Uterus (tissue), 4 donors: ENCODE measurements around the gene MAP1LC3A. TPM values are rescaled to one million over a fixed set of nuclear protein-coding genes. Genes with fewer than 3 reads are reported as not detected.

Experiments used
- DNase-seq, 2 donors: peaks; one replicate each; pipeline ENCODE4 v3.0.0-alpha.2; 2019 to 2020
- H3K27ac ChIP-seq, 2 donors: fragments of 200-600 bp; sonication (generic); 1 replicate in 1 of 2; 2 replicates in 1 of 2; pipeline ENCODE4 v1.5.1; 2016 to 2018
- H3K27me3 ChIP-seq, 2 donors: fragments of 200-600 bp; sonication (generic); one replicate each; pipeline ENCODE4 v1.5.1; 2018 to 2019; ENCODE audit warnings: control low read depth in 1 of 2
- H3K36me3 ChIP-seq, 2 donors: fragments of 200-600 bp; sonication (generic); one replicate each; pipeline ENCODE4 v1.5.1; 2019; ENCODE audit warnings: control low read depth in 1 of 2
- H3K4me1 ChIP-seq, 2 donors: fragments of 200-600 bp; sonication (generic); one replicate each; pipeline ENCODE4 v1.5.1; 2018 to 2019; ENCODE audit warnings: control low read depth in 1 of 2
- H3K4me3 ChIP-seq, 2 donors: fragments of 200-600 bp; sonication (generic); 1 replicate in 1 of 2; 2 replicates in 1 of 2; pipeline ENCODE4 v1.5.1; 2018 to 2019; ENCODE audit warnings: mild to moderate bottlenecking in 1 of 2
- H3K9me3 ChIP-seq, 2 donors: fragments of 200-600 bp; sonication (generic); one replicate each; pipeline ENCODE4 v1.5.1; 2019; ENCODE audit warnings: control low read depth in 1 of 2
- POLR2A ChIP-seq, 2 donors: fragments of 450-650 bp; IDR thresholded peaks; one replicate each; pipeline ENCODE4 v1.6.1; 2016; ENCODE audit warnings: antibody characterized with exemption in 2 of 2, mild to moderate bottlenecking in 1 of 2, moderate library complexity in 1 of 2
- intact Hi-C: fragments of 100-400 bp; cut with DNase I; formaldehyde crosslinking; loops from one replicate; pipeline ENCODE4 v1.15.1; 2023; ENCODE audit warnings: low total_unique reads
- total RNA-seq, 4 donors: library from RNA; depleted of rRNA in 3 of 4; stranded (reverse); fragments of >200 nt in 3 of 4; gene quantifications; one replicate each; pipeline versions ENCODE4 v1.1.0 to v1.2.4, GENCODE V29; 2014 to 2023
- TF ChIP-seq, protein P1 (sequence below), 4 experiments: fragments of 200-600 bp in 2 of 4; fragments of 450-650 bp in 2 of 4; sonication (generic) in 2 of 4; IDR thresholded peaks; one replicate each; pipeline ENCODE4 v1.5.1; 2016 to 2019; ENCODE audit warnings: antibody characterized with exemption in 4 of 4, mild to moderate bottlenecking in 2 of 4, moderate library complexity in 1 of 4
- donor health status: DM: yes; HTN: yes; CAD: no.

The MAP1LC3A gene
- total RNA-seq, 4 donors from 2014 or later, result 6.7 to 57.1 (median 20.0) TPM

DNA sequence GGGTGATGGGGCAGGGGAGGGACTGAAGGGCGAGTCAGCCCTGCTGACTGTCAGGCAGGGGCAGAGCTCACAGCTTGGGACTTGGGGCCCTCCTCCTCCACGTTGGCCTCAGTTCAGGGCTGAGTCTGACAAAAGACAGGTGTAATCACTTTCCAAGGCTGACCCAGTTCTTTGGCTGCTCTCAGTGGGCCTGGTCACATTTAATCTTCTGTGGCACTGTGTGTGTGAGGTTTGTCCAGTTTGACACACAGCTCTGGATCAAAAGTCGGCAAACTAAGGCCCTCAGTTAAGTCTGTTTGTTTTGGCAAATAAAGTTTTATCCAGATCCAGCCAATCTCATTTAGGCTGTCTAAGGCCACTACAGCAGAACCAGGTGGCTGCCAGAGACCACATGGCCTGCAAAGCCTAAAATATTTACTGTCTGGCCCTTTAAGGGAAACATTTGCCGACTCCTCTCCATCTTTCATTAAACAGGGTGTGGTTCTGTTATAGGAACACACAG, 5.1 kb upstream of the MAP1LC3A start:
- Histone ChIP-seq H3K4me3 (no peak overlapping the region), H3K9me3 (no peaks in the 10 kb centered on the region), H3K27ac (no peak overlapping the region), H3K27me3 (no peaks in the 10 kb centered on the region), H3K4me1 (no peaks in the 10 kb centered on the region), H3K36me3 (no peaks in the 10 kb centered on the region)
- TF ChIP-seq, protein P1, sequence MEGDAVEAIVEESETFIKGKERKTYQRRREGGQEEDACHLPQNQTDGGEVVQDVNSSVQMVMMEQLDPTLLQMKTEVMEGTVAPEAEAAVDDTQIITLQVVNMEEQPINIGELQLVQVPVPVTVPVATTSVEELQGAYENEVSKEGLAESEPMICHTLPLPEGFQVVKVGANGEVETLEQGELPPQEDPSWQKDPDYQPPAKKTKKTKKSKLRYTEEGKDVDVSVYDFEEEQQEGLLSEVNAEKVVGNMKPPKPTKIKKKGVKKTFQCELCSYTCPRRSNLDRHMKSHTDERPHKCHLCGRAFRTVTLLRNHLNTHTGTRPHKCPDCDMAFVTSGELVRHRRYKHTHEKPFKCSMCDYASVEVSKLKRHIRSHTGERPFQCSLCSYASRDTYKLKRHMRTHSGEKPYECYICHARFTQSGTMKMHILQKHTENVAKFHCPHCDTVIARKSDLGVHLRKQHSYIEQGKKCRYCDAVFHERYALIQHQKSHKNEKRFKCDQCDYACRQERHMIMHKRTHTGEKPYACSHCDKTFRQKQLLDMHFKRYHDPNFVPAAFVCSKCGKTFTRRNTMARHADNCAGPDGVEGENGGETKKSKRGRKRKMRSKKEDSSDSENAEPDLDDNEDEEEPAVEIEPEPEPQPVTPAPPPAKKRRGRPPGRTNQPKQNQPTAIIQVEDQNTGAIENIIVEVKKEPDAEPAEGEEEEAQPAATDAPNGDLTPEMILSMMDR (IDR thresholded peaks at IDR 0.05), result no peak
- no peak for TF ChIP-seq POLR2A (IDR thresholded peaks at IDR 0.05)
- no peak for DNase-seq
- intact Hi-C loops, result no loop called here

DNA sequence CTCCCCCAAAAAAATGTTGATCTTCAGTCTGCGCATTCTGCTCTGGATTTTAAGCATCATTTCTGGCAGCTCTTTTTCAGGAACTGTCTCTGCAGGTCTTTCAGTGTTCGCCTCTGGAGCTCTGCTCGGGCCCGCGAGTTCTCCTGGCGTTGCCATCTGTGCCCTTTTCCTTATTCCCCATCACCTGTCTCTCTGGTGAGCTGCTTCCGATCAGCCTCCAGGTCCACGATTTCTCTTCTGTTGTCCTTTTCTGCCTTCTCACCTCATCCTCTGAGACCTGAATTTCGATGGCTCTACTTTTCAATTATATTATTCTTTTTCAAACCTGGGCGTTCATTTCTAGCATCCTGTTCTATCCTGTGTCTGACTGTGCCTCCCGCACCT, 590 bp upstream of the MAP1LC3A start:
- Histone ChIP-seq H3K4me3 (peak overlapping the region; percentile 59 to 83), H3K27ac (peak overlapping the region; percentile 92 to 95), H3K36me3 (no peaks in the 10 kb centered on the region), H3K27me3 (no peaks in the 10 kb centered on the region), H3K4me1 (peaks cover 0 to 6% of the 10 kb centered on the region in 2 donors), H3K9me3 (no peaks in the 10 kb centered on the region)
- intact Hi-C loops, result no loop called here
- TF ChIP-seq, protein P1 (IDR thresholded peaks at IDR 0.05), result no peak
- no peak for TF ChIP-seq POLR2A (IDR thresholded peaks at IDR 0.05)
- no peak for DNase-seq

DNA sequence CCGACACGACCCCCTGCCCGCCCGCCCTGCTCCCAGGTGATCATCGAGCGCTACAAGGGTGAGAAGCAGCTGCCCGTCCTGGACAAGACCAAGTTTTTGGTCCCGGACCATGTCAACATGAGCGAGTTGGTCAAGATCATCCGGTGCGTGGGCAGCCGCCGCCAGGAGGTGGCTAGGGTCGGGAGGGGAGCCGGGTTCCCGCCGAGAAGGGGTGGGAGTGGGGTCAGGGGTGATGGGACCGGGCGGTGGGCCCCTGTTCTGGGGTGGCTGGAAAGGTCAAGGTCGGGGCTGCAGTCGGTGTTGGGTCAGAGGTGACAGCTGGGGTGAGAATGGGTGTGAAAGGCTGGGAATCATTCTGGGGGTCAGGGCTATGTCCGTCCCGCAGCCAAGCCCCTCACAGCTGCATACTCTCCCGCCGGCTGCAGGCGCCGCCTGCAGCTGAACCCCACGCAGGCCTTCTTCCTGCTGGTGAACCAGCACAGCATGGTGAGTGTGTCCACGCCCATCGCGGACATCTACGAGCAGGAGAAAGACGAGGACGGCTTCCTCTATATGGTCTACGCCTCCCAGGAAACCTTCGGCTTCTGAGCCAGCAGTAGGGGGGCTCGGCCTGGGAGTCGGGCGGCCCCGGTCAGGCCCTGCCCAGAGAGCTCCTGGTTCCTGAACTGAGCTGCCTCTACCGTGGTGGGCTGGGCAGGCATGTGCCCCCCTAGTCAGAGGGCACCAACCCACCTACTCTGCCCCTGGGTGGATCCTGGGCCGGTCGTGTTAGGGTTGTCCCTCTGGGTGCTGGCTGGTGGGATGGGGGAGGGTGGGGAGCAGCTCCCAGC, 1.0 kb downstream of the MAP1LC3A start:
- no peaks in the 10 kb centered on the region for H3K9me3 ChIP-seq
- TF ChIP-seq POLR2A (IDR thresholded peaks at IDR 0.05), result no peak
- TF ChIP-seq, protein P1 (IDR thresholded peaks at IDR 0.05), result no peak
- H3K36me3 ChIP-seq, result no peaks in the 10 kb centered on the region
- H3K4me3 ChIP-seq, result peak overlapping the region; percentile 59 to 83
- H3K4me1 ChIP-seq, result peaks cover 0 to 6% of the 10 kb centered on the region in 2 donors
- H3K27ac ChIP-seq, result peak overlapping the region; percentile 92 to 95
- H3K27me3 ChIP-seq, result no peaks in the 10 kb centered on the region
- intact Hi-C loops, result no loop called here
- peak; percentile 41 to 45 for DNase-seq

DNA sequence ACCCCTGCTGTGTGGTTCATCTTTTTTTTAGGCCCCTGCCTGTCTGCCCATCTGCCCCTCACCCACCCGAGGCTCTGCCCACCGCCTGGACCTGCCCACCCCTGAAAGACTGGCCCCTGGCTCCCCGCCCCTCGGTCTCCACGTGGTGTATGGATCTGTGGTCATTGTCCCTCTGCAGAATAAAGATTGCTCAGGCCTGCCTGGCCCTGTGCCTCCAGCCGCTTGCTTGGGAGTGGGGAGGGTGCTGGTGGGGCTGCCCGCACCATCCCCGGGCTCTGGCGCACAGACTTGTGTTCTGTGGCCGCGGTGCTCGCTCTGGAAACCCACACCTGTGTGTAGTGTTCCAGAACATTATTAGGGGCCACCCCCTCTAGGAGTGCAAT, 1.6 kb downstream of the MAP1LC3A start:
- Histone ChIP-seq H3K27ac (peak overlapping the region in 1 of 2 donors; percentile 95), H3K4me3 (no peak overlapping the region), H3K9me3 (no peaks in the 10 kb centered on the region), H3K27me3 (no peaks in the 10 kb centered on the region), H3K36me3 (no peaks in the 10 kb centered on the region), H3K4me1 (peaks cover 0 to 6% of the 10 kb centered on the region in 2 donors)
- TF ChIP-seq, protein P1 (IDR thresholded peaks at IDR 0.05), result no peak
- TF ChIP-seq POLR2A (IDR thresholded peaks at IDR 0.05), result no peak
- intact Hi-C loops, result no loop called here
- peak in 1 of 2 donors; percentile 26 for DNase-seq

DNA sequence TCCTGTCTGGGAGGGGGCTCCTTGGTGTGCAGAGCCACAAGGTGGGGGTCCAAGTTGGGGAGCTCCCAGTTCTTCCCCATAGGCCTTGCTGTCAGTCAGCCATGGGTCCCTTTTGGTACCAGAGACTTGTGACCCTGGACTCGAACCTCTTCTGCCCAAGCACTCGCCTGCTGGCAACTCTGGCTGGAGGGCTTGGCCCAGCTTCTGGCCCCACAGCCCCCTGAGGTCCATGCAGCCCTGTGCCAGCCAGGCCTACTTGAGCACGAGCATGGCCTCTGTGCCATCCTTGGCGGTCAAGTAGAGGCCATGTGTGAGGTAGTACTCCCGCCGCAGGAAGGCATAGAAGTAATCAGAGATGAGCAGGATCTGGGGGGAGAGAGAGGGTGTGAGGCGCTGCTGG, 2.1 kb downstream of the MAP1LC3A start:
- no peak for TF ChIP-seq POLR2A (IDR thresholded peaks at IDR 0.05)
- TF ChIP-seq, protein P1 (IDR thresholded peaks at IDR 0.05), result no peak
- intact Hi-C loops, result no loop called here
- Histone ChIP-seq H3K27me3 (no peaks in the 10 kb centered on the region), H3K9me3 (no peaks in the 10 kb centered on the region), H3K27ac (no peak overlapping the region), H3K4me3 (no peak overlapping the region), H3K36me3 (no peaks in the 10 kb centered on the region), H3K4me1 (peaks cover 0 to 6% of the 10 kb centered on the region in 2 donors)
- no peak for DNase-seq
